NCI-H146 (cell line): ENCODE measurements around the gene MITF.
"Not testable (repeated sequence)": the region's sequence is repeated elsewhere in the genome, so short reads cannot be mapped to it uniquely, and the experiment has no call there.

Experiments
- DNase-seq: peaks from one replicate; lab custom pipeline; 2025; lab: John Stamatoyannopoulos, UW

Gene MITF

DNA sequence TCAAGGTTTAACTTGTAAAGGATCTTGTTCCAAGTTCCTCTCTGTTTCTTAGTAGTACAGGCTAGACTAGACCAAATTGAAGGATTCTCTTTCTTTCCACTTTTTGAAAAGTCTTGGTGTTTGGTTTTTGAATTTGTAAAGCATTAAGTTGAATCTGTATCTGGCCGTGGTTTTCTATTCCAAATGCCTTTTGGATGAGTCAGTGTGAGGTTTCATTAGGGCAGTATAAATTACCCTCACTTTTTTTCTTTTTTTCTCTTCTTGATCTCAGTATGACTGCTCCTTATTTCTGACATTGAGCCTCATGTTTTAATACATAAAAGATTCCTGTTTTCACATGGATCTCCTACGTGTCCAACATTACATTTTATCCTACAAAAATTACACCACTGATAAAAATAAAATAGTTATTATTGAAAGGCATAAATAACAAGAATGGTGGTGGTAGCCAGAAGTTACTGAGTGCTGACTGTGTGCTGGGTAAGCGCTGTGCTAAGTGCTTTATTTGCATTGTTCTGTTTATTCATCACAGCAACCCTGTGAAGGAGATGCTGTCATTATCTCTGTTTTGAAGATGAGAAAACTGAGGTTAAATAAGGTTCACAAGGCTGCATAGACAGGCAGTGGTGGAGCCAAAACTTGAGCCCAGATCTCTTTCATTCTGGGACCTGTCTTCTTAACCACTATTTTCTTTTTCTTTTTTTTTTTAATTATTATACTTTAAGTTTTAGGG is 48.3 kb downstream of the MITF start:
- DNase-seq: no peak

DNA sequence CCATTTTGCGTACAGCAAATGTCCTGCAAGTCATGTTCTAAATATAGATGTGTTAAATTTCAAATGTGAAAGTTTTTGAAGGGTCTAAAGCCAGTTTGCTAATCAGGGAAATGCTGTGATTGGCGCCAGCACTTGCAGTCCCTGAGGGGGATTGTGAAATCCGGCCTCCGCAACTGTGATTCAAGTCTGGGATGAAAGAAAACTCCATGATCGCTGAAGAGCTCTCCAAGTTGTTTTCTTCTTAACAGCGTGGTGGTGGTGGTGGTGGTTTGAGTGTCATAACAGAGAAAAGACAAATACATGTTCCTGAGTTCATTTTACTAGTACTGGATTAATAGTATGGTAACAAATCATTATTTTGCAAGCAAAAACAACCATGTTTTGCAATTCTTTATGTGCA is 51.8 kb downstream of the MITF start:
- no peak for DNase-seq

DNA sequence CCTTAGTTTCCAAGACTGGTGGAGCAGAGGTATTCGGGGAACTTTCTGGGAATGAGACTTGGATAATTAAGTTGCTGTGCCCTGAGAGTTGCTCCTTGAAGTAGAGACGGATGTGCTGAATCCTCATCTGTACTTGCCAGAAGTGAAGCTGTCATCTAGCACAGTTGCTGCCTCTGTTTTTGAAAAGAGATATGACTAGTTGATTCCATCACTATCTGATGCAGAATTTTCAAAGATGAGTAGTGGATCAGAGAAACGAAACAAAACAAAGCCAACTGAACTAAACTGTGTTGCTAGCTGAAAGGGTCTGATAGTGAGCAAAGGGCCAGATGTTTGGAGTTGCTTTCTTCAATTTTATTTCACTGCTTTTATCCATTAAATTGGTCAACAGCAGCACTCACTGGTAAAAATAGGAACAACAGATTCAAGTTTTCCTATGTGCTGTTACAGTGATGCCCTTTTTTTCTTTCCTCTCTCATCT is 52.7 kb downstream of the MITF start:
- no peak for DNase-seq

DNA sequence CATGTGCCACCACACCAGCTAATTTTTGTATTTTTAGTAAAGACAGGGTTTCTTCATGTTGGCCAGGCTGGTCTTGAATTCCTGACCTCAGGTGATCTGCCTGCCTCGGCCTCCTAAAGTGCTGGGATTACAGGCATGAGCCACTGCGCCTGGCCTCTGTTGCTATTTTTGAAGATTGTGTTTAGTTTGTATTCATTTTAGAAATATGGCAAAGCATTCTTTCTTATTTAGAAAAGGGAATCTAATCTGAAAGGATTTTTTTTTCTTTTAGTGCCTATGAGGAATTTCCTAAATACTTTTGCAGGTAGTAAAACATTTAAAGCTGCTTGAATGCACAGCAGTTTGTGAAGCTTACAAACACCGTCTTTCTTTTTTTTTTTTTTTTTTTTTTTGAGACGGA is 56.9 kb downstream of the MITF start:
- DNase-seq: not testable (repeated sequence)

DNA sequence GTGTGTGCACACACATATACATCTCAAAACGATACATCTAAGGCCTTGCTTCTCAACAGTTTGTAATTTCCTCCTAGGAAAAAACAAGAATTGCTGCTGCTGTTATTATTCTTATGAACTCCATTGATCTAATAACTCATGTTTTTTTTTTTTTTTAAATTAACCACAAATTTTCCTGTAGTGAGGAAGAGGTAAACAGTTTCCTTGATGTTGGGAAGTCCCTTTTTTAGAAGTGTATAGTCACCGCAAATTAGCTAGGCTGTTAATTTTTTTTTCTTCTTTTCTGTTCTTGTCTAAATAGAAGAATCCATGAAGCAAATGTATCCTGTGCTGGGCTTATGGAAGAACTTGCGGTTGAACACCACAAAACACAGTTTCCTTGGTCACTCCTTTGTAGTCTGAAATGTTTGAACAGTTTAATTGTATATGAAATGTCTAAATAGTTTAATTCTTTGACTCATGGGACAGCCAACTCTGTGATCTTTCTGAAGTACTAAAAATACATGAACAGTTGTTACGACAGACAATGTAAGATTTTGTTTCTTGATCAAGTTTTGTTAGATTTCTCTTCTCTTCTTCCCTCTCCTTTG is 64.5 kb downstream of the MITF start:
- no peak for DNase-seq

DNA sequence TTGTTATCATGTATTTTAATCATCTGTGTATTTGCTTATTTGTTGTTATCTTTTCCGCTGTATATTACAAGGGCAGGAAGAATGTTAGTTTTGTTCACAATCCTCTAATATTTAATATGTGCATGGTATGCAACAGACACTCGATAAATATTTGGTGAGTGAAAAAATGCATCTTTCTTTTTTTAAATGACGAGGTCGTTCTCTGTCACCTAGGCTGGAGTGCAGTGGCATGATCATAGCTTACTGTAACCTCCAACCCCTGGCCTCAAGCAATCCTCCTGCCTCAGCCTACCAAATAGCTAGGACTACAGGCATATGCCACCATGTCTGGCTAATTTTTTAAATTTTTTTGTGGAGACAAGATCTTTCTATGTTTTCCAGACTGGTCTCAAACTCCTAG is 66.2 kb downstream of the MITF start:
- no peak for DNase-seq

DNA sequence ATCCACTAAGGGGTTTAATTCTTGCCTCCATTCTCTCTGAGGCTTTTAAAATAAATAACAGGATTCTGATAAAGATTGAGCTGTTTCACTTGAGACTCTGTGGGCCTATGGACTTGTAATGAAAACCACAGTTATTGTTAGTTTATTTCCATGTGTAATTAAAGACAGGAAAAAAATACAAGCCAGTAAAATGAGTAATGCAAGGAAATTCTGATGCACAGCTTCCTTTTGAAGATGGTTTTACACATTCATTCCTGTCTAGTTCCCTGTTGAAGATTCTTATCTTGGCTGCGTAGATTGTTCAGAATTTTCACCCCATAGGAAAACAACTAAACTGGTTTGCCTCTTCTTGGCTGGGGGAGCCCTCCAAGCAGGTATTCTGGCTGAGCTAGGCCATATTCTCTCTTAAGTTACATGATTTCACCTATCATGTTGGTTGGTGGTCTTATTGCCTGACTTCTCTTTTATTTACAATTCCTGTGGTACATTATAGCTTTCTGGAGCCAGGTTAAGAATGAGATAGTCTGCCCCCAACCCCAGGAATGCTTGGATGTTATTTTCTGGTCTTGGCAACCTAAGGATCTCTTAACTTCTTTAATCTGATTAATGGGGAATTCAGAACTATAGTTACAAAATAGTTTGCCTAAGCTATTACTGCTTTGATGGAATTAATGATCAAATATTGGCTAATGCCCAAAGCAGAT is 67.6 kb downstream of the MITF start:
- no peak for DNase-seq

DNA sequence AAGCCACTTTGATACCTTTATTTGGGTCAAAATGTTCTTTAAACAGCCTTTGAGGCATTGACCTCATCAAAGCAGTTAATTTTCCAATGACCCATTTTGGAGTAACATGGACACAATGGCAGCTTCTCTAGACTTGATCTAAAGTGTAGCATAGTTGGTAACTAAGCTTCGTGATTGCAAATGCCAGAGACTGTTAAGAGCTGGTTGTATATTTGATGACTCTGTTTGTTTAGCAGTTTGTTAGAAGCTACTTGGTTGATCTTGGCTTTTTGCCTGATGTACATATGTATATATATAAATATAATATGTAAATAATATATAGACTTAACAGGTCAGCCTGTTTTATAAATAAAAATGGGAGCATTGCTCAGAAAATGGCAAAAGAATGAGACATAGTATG is 68.4 kb downstream of the MITF start:
- DNase-seq: no peak

DNA sequence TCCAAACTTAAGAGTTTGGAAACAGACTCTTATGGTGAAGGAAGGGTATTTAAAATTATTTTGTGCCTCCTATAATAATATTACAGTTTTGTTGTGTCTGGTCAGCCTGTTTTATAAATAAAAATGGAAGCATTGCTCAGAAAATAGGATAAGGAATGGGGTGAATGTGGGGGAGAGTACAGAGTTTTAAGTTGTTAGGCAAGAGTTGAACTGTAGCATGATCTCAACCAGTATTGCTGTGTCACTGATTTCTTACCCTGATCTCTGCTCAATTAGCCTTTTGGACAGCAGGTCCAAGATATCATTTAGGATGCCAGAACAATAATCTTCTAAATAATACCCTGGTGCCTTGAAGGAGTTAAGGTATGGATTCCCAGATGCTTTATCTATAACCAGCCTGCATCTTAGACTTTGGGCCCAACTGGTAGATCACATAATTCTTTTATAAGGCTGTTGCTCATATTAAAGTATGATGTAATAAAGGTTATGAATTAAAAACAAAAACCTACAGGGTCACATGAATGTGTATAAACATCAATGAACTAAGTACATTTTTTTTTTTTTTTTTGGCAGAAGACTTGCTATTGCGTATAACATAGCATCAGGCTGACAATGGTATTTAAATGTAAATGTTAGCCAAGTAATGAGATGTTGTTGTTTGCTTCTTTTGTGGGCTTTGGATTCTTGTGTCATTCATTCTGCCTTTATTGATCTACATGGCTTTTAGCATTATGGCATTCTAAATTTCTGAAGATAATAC is 70.0 kb downstream of the MITF start:
- DNase-seq: no peak

DNA sequence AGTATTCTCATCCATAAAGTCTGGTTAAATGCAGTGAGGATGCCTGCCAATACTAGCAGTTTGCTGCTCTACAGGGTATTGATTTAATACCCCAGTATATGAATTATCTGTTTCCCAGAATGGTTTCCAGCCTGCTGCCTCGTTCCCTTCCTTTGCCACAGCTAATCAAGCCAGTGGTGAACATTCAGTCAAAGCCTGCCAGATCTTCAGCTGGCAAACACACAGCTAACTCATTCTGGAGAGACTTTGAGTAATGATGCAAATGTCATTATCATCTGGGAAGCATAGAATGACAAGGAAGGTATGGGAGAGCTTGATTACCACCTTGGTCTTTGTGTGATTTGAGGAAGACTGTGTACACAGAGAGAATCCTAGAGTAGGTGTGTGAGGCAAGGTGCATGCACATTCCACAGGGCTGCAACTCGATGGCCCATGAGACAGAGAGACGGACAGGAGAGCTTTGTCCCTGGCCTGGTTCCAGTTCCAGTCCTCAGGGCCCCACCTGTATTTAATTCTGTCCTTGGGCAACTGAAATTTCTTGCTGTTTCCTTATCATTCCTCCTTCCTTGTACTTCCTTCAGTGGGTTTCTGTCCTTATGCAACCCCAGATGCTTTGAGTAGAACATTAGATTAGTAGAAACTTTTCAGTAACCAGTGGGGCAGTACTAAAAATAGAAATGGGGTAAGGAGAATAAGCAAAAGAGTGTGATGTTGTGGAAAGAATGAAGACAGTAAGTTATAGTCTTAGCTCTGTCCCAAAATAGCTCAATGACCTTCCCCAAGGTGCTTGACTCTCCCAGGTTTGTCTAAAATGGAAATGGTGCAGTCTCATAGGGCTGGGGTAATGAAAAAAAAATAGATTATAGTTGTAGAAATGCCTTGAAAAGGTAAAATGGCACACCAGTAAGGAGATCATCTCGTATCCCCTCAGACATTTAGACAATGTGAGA is 72.5 kb downstream of the MITF start:
- no peak for DNase-seq

DNA sequence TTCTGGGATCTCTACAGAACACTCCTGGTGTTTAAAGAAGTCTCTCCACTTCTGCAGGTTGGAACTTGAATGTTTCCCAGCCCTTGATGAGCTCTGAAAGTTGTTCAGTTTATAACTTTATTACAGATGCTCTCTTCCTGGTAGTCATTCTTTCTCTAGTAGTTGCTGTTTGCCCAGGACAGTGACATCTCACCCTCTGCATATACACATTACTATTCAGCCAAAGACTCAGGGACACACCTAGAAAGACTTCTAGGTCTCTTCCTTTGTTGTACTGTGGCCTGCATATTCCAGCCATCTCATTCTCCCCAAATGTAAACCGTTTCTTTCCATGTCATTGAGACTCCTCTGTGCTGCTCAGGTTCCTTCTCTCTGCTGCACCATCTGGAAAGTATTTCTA is 76.7 kb downstream of the MITF start:
- DNase-seq: no peak

DNA sequence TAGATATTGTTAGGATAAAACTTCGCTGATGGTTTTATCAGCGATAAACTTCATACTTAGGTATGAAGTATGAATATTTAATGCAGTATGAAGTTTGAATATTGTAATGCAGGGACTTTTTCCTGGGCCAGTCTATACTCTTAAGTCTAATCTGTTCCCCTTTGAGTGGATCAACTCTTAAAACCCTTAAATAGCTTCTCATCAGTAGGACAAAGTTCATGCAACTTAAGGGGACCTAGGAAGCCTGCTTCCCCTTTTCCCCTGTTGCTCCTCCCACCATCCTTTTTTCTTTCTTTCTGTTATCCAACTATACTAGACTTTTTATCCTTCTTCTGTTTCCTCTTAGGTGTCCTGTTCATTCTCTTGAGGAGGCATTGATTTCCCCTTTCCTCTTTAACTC is 78.7 kb downstream of the MITF start:
- DNase-seq: no peak

DNA sequence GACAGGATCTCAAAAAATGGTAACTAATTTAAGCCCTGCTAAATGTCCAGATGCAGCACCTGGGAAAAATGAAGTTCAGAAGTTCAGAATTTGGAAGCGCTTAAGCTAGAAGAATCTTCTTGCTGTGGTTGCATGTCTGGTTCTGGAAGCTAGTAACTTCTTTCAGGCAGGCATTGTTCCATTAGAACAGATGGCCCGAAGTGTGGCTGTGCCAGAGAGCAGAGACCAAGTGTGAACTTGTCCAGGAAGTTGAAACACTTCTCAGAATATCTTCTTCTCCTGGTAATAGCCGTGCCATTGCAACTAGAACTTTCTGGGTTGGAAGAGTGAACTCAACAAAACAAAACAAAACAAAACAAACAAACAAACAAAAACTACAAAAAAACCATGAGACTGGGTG is 80.0 kb downstream of the MITF start:
- DNase-seq: no peak

DNA sequence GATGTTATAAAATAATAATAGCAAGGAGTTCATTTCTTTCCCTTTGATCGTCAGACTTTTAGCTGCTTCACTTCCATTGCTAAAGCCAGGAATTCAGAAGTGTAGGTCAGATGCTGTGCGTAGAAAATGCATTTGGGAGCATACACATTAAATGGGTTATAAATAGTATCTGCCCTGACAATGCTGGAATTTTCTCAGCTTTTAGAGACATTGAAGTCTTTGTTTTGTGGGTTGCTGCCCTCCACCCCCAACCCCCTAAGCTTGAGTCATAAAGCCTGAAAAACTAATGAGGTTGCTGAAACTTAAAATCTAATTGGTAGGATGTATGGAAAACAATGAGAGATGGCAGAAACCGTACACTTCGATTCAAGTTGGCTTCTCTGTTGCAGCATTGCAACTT is 81.9 kb downstream of the MITF start:
- DNase-seq: no peak

DNA sequence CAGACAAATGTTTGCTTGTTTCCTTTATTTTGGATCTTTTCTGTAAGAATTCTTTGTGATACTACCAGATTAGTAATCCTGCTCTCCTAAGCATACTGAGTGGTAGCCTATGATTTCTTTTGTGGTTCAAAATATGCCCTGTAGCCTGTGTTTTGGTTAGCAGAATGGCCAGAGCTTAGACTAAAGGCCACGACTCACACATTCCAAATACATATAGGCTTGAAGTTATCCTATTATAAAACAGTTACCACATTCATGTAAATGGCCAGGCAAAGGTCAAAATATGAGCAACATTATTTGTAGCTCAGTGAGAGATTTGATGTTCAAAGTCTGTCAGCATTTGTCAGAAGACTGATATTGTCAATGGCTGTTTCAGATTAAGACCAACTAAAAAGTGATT is 84.5 kb downstream of the MITF start:
- DNase-seq: no peak

DNA sequence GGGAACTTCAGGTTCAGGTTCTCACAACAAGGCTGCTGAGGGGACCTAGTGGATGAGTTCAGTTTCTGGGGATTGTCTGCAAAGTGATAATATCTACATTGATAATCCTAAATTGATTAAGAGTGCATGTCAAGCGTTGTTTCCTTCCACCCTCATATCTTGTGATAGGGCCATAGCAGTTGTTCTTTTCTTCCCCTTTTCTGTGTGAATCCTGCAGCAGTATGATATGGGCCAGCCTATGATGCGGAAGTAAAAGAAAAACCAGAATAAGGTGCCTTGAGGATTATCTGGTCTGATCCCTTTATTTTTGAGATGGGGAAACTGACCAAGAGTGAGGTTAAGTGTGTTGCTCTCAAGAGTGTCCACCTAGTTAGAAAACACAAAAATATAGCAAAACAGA is 86.2 kb downstream of the MITF start:
- DNase-seq: no peak

DNA sequence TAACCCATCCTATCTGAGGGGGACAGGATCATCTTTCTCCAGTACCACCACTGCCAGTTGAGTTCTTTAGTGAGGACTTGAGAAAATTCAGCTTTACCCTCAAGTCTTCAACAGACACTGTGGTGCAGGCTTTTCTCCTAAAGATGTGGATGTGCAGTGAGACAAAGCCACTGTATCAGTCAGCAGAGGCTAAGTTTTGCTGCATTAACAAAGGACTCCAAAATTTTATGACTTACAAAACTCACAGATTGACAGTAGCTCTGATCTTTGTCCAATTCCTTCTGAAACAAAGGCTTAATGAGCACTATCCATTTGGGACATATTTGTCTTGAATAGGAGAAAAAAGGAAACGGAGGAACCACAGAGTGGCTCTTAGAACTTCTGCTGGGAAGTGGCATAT is 87.9 kb downstream of the MITF start:
- DNase-seq: no peak

DNA sequence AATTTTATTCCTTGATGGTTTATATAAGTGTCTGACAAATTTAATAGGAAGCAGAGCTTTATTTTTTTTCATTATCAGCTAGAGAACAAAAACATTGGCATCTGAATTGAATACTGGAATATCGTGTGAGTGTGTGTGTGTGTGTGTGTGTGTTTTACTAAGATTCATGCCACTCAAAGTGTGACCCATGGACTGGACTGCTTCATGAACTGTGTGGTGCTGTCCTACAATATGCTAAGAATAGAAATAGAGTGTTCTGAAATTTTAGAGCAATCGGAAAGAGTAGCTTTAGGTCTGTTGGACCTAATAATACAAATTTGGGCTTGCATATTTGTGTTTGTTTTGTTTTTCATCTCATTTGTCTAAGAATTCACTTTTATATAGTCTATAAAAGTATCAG is 89.6 kb downstream of the MITF start:
- no peak for DNase-seq

DNA sequence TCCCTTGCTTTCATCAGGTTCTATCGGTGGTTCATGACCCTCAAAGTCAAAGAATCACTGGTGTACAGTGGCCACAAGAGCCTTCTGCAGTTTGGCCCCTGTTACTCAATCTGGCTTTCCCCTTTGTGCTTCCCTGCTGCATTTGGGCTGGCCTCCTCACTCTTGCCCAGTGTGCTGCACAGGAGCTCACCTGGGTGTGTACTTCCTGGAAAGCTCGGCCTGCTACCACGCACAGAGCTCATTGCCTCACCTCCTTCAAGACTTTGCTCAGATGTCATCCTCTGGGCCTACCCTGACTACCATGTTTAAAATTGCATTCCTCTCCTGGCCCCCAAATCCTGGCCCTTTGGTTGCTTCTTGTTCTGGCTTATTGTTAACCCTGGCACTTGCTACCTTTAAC is 90.9 kb downstream of the MITF start:
- DNase-seq: no peak

DNA sequence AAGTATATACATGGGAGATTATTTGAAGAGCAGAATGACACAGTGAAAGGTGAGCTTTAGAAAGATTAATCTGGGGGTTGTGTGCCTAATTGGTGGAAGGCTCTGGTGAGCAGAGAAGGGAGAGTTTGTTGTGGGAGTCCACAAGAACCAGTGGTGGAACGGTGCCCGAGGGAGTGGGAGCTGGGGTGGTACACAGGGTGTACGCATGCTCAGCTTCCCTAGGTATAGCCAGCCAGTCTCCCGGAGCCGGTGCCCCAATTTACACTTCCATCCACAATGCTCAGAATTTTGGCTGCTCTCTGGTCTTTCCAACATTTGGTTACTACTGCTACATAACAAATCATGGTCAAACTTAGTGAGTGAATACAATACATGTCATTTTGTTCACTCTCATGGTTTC is 92.5 kb downstream of the MITF start:
- DNase-seq: no peak

DNA sequence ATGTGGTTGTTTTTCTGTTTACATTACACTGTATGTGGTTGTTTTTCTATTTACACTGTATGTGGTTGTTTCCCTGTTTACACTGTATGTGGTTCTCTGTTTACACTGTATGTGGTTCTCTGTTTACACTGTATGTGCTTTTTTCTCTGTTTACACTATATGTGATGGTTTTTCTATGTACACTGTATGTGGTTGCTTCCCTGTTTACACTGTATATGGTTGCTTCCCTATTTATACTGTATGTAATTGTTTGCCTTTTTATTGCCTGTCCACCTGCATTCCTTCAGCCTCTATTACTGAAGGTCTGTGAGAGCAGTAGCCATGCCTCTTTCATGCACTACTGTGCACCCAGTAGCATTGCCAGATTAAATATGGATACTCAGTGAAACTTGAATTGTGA is 94.3 kb downstream of the MITF start:
- DNase-seq: no peak

DNA sequence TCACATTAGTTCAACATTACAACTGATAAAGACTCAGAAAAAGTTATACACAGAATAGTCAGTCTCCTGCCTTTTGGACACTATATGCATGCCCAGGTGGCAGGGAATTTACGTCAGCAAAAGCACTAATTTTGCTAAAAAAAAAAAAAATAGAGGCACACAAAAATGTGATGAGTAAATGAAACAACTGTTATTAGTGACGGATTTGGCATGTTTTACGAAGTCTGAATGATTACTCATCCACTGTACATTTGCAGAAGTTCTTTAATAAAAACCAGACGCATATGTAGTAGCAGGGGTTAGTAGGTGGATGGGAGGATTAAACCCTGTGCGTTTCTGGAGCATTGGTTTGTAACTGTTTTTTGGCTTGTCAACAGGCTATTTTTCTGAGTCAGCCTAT is 99.0 kb downstream of the MITF start:
- DNase-seq: no peak
